Gastroesophageal sphincter (tissue), 3 donors: ENCODE results near the gene LYL1.

ENCODE experiments used
- EP300 ChIP-seq: sonication (generic); formaldehyde crosslinking; IDR thresholded peaks from one replicate; pipeline ENCODE4 v1.6.1; 2017; ENCODE audit warnings: antibody characterized with exemption, mild to moderate bottlenecking
- POLR2A ChIP-seq, 2 donors: fragments of 450-650 bp; IDR thresholded peaks; one replicate each; pipeline ENCODE4 v1.6.1; 2017; ENCODE audit warnings: antibody characterized with exemption in 2 of 2, mild to moderate bottlenecking in 2 of 2, moderate library complexity in 1 of 2
- POLR2AphosphoS5 ChIP-seq: sonication (generic); formaldehyde crosslinking; IDR thresholded peaks from one replicate; pipeline ENCODE4 v1.6.1; 2017; ENCODE audit warnings: antibody characterized with exemption
- TF ChIP-seq, protein P1 (sequence below), 4 experiments: fragments of 200-600 bp in 2 of 4; fragments of 450-650 bp in 2 of 4; sonication (generic) in 1 of 4; IDR thresholded peaks; one replicate each; pipeline ENCODE4 v1.5.1; 2017 to 2019; ENCODE audit warnings: antibody characterized with exemption in 4 of 4, mild to moderate bottlenecking in 2 of 4, moderate library complexity in 2 of 4

DNA sequence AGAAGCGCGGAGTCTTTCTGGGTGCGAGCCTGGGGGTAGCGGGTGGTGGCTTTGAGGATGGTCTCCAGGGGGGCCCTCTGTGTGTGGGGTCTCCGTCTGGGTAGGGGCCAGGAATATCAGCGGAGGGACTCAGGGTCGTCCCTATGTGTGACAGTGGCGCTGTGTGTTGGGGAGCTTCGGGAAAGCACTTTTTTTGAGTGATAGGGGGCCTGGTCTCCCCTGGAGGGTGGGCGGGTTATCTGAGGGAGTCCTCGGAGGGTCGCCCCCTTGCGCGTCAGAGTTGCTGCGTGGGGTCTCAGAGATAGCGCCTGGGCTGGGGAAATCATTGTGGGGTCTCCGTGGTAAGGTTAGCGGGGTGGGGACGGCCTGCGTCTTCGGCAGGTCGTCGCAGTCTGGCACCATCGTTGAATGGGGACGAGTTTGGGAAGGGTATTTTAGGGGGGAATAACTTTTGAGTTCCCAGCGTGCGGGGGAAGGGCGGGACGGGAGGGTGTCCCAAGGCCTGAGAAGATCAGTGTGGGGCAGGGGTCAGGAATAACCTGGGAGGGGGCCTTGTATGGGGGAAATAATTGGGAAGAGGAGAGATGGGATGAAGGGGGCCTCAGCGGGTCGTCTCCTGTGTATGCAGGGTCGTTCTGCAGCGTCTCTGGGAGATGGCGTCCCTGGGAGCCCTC lies 48.4 kb upstream of the LYL1 start:
- TF ChIP-seq, protein P1, sequence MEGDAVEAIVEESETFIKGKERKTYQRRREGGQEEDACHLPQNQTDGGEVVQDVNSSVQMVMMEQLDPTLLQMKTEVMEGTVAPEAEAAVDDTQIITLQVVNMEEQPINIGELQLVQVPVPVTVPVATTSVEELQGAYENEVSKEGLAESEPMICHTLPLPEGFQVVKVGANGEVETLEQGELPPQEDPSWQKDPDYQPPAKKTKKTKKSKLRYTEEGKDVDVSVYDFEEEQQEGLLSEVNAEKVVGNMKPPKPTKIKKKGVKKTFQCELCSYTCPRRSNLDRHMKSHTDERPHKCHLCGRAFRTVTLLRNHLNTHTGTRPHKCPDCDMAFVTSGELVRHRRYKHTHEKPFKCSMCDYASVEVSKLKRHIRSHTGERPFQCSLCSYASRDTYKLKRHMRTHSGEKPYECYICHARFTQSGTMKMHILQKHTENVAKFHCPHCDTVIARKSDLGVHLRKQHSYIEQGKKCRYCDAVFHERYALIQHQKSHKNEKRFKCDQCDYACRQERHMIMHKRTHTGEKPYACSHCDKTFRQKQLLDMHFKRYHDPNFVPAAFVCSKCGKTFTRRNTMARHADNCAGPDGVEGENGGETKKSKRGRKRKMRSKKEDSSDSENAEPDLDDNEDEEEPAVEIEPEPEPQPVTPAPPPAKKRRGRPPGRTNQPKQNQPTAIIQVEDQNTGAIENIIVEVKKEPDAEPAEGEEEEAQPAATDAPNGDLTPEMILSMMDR (IDR thresholded peaks at IDR 0.05), result peak in 1 of 4 experiments; percentile 28
- TF ChIP-seq POLR2AphosphoS5, result no peak
- no peak for TF ChIP-seq POLR2A (IDR thresholded peaks at IDR 0.05)
- TF ChIP-seq EP300, result no peak
